Effector memory CD4-positive, alpha-beta T cell (primary cell): ENCODE measurements around the gene LHPP.

Experiments used
- DNase-seq, 3 donors: peaks; one replicate each; pipeline ENCODE4 v3.0.0-alpha.2; 2020
- H3K27ac ChIP-seq: 2 replicates; pipeline ENCODE4 v1.7.0; 2013; ENCODE audit warnings: mild to moderate bottlenecking, low read length, moderate library complexity; ENCODE audit not compliant: insufficient read depth, poor library complexity, severe bottlenecking
- H3K27me3 ChIP-seq: replicated peaks from 2 replicates; pipeline ENCODE4 v1.7.0; 2013; ENCODE audit warnings: mild to moderate bottlenecking, low read length; ENCODE audit not compliant: insufficient read depth, control insufficient read depth, poor library complexity, severe bottlenecking
- H3K36me3 ChIP-seq: 2 replicates; pipeline ENCODE4 v1.7.0; 2013; ENCODE audit warnings: mild to moderate bottlenecking, low read length, moderate library complexity; ENCODE audit not compliant: control insufficient read depth, insufficient read depth
- H3K4me1 ChIP-seq: 2 replicates; pipeline ENCODE4 v1.7.0; 2013; ENCODE audit warnings: low read length, mild to moderate bottlenecking; ENCODE audit not compliant: control insufficient read depth, insufficient read depth, poor library complexity, severe bottlenecking
- H3K4me3 ChIP-seq: 2 replicates; pipeline ENCODE4 v1.7.0; 2013; ENCODE audit warnings: low read length, low read depth, mild to moderate bottlenecking; ENCODE audit not compliant: insufficient read depth, poor library complexity, severe bottlenecking
- H3K9me3 ChIP-seq: 2 replicates; pipeline ENCODE4 v1.7.0; 2013; ENCODE audit warnings: mild to moderate bottlenecking, low read length, moderate library complexity; ENCODE audit not compliant: control insufficient read depth

Gene LHPP

DNA sequence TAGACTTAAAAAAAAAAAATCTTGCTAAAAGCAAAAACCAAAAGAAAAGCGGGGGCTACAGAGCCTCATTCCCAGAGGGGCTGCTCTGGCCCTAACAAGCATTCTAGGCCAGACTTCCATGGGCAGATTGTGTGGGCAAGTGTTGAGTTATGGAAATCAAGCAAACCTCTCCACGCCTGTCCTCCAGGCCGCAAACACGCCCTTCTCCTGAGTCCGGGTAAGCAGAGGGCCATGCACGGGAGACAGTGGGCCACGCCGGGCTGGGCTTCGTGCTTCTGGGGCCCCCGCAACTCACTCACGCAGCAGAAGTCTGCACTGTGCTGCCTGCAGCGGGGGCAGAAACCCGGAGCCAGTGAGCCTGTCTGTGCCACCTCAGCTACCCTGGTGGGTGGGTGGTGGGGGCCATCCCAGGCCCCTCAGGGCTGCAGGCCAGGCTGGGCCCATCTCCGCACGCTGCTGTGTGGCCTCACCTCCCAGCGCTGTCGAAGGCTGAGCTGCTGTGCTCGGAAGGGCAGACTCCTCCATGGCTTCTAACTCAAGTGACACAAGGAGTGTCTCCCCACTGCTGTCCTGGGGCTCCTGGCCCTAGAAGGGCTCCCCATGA, 156.9 kb downstream of the LHPP start:
- H3K36me3 ChIP-seq: peaks cover 27% of the 10 kb centered on the region
- no peak overlapping the region for H3K4me3 ChIP-seq
- no peaks in the 10 kb centered on the region for H3K27me3 ChIP-seq
- peak overlapping the region; percentile 48 for H3K27ac ChIP-seq
- H3K4me1 ChIP-seq: peaks cover 28% of the 10 kb centered on the region
- DNase-seq: no peak
- no peaks in the 10 kb centered on the region for H3K9me3 ChIP-seq

DNA sequence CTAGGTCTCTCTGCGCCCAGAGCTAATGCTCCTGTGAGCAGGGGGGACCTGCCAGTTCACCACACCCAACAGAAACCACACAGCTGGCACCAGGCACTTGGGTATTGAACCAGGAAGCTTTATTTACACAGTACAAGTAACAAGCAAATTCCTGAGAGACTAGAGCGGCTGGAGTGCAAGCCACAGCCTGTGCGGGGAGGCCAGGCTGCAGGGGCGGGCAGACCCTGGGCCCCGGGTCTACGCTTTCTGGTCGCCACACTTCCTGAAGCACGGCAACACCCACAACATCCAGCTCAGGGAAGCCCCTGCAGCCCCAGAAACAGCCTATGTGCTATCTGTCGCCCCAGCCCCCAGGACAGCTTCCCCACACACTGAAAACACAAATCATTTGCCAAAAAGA, 157.6 kb downstream of the LHPP start:
- Histone ChIP-seq H3K36me3 (peaks cover 27% of the 10 kb centered on the region), H3K9me3 (no peaks in the 10 kb centered on the region), H3K4me1 (peaks cover 22% of the 10 kb centered on the region), H3K27me3 (no peaks in the 10 kb centered on the region), H3K27ac (peak overlapping the region; percentile 48), H3K4me3 (no peak overlapping the region)
- DNase-seq: no peak

DNA sequence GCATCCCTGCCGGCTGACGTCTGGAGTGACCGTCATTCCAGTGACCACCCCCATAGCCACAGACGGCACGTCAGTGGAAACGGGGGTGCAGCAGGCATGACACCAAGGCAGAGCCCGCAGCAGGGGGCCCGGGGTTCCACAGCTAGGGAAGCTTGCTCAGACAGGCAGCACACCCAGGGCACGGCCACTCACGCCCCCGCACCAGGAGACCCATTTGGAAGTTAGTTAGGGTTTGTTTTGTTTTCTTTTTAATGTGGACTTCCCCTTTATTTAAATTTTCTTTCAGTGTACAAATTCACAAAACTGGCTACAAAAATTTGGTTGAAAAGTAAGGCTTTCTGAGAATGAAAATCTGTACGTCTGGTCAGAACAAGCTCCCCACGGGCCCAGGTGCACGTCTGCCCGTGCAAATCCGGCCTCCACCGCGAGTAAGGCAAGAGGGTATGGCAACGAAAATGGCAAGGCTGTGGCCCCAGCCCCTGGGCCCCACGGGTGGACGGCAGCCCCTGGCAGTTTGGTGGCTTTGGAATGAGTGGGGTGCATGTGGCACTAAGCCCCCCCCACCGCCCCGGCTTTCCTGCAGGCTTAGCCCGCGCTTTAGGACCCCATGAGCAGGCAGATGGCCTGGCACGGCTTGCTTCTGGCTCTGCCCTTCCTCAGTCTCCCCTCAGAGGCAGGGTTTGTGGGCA, 158.3 kb downstream of the LHPP start:
- H3K27ac ChIP-seq: peak overlapping the region; percentile 48
- H3K9me3 ChIP-seq: no peaks in the 10 kb centered on the region
- H3K4me1 ChIP-seq: peaks cover 22% of the 10 kb centered on the region
- H3K4me3 ChIP-seq: no peak overlapping the region
- no peaks in the 10 kb centered on the region for H3K27me3 ChIP-seq
- H3K36me3 ChIP-seq: peaks cover 27% of the 10 kb centered on the region
- DNase-seq: no peak

DNA sequence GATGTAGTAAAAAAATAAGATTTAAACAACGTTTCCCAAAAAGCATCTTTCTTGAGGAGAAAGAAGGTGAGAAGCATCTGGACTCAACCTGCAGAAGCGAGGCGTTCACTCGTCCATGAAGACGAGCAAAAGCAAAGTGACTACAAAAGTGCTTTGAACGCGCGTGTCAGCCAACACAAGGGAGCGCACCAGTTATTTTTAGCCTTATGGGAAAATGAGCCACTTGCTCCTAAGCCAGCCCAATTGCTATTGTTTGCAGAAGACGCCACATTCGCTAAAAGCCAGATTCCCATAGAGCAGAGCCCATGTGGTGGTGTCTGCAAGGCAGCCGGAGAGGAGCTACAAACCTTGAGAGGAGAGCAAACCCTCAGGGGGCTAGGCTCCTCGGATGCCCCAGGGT, 160.0 kb downstream of the LHPP start:
- no peak overlapping the region for H3K27ac ChIP-seq
- no peaks in the 10 kb centered on the region for H3K9me3 ChIP-seq
- H3K4me1 ChIP-seq: peaks cover 35% of the 10 kb centered on the region
- DNase-seq: no peak
- no peaks in the 10 kb centered on the region for H3K27me3 ChIP-seq
- H3K36me3 ChIP-seq: peaks cover 27% of the 10 kb centered on the region
- H3K4me3 ChIP-seq: no peak overlapping the region

GRCh38 chr10:124622158-124622557, 160.5 kb downstream of the LHPP start:
- DNase-seq: no peak
- H3K4me1 ChIP-seq: peaks cover 40% of the 10 kb centered on the region

GRCh38 chr10:124622866-124623536, 161.4 kb downstream of the LHPP start:
- Histone ChIP-seq H3K4me1 (peaks cover 46% of the 10 kb centered on the region), H3K36me3 (peaks cover 17% of the 10 kb centered on the region), H3K9me3 (no peaks in the 10 kb centered on the region), H3K27ac (no peak overlapping the region), H3K27me3 (no peaks in the 10 kb centered on the region), H3K4me3 (no peak overlapping the region)
- DNase-seq: no peak

More at GRCh38 chr10:124622158-124622557, 160.5 kb downstream of the LHPP start:
- Histone ChIP-seq H3K27ac (no peak overlapping the region), H3K9me3 (no peaks in the 10 kb centered on the region), H3K27me3 (no peaks in the 10 kb centered on the region), H3K4me3 (no peak overlapping the region), H3K36me3 (peaks cover 25% of the 10 kb centered on the region)

- no peak for DNase-seq
- no peak overlapping the region for H3K4me3 ChIP-seq
- peaks cover 40% of the 10 kb centered on the region for H3K4me1 ChIP-seq
- no peaks in the 10 kb centered on the region for H3K9me3 ChIP-seq
- H3K36me3 ChIP-seq: peaks cover 17% of the 10 kb centered on the region
- no peak overlapping the region for H3K27ac ChIP-seq
- no peaks in the 10 kb centered on the region for H3K27me3 ChIP-seq
Measured at GRCh38 chr10:124624006-124624405, 162.4 kb downstream of the LHPP start.

- H3K4me3 ChIP-seq: no peak overlapping the region
- no peak overlapping the region for H3K27ac ChIP-seq
- H3K4me1 ChIP-seq: peaks cover 36% of the 10 kb centered on the region
- no peaks in the 10 kb centered on the region for H3K9me3 ChIP-seq
- no peaks in the 10 kb centered on the region for H3K27me3 ChIP-seq
- H3K36me3 ChIP-seq: peaks cover 17% of the 10 kb centered on the region
- DNase-seq: no peak
Measured at GRCh38 chr10:124624466-124624865, 162.8 kb downstream of the LHPP start.

GRCh38 chr10:124624895-124625294, 163.3 kb downstream of the LHPP start:
- H3K27me3 ChIP-seq: no peaks in the 10 kb centered on the region
- no peak overlapping the region for H3K4me3 ChIP-seq
- peaks cover 17% of the 10 kb centered on the region for H3K36me3 ChIP-seq
- no peak overlapping the region for H3K27ac ChIP-seq
- peaks cover 33% of the 10 kb centered on the region for H3K4me1 ChIP-seq
- DNase-seq: no peak
- H3K9me3 ChIP-seq: no peaks in the 10 kb centered on the region

DNA sequence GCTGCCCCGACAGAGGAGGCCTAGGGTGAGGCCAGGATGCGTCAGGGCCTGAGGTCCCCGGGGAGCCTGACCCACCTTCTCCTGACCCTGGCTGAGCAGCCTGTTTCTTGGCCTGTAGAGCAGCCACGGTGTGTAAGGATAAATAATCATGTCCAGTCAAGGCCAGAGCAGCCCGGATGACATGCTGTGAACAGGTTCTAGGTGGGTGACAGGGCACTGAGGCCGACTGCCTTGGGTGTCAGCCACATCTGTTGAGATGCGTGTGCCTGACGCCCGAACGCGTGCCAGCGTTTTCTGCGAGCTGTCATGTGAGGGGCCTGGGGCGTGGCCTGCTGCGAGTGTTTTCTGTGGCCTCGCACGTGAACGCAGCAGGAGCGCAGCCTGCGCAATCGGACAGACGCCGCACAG, 164.2 kb downstream of the LHPP start:
- peaks cover 17% of the 10 kb centered on the region for H3K36me3 ChIP-seq
- no peaks in the 10 kb centered on the region for H3K9me3 ChIP-seq
- no peaks in the 10 kb centered on the region for H3K27me3 ChIP-seq
- no peak overlapping the region for H3K4me3 ChIP-seq
- peaks cover 28% of the 10 kb centered on the region for H3K4me1 ChIP-seq
- peak overlapping the region; percentile 6 for H3K27ac ChIP-seq
- DNase-seq: no peak
